Parathyroid adenoma (tissue), 2 donors: ENCODE results near the gene HIPK1.

Experiments
- H2AFZ ChIP-seq: fragments of 300-600 bp; sonication (generic); one replicate; pipeline ENCODE4 v1.7.0; 2017; ENCODE audit warnings: antibody characterized with exemption, mild to moderate bottlenecking
- H3K27ac ChIP-seq: fragments of 300-600 bp; sonication (generic); one replicate; pipeline ENCODE4 v1.7.0; 2017
- H3K27me3 ChIP-seq: fragments of 300-600 bp; sonication (generic); one replicate; pipeline ENCODE4 v1.7.0; 2017; ENCODE audit warnings: low read length; ENCODE audit not compliant: control insufficient read depth, insufficient read depth
- H3K36me3 ChIP-seq: fragments of 300-600 bp; sonication (generic); one replicate; pipeline ENCODE4 v1.7.0; 2017; ENCODE audit warnings: low read length; ENCODE audit not compliant: control insufficient read depth, insufficient read depth
- H3K4me1 ChIP-seq: fragments of 300-600 bp; sonication (generic); one replicate; pipeline ENCODE4 v1.7.0; 2017; ENCODE audit warnings: control low read depth
- H3K4me2 ChIP-seq: fragments of 300-600 bp; sonication (generic); one replicate; pipeline ENCODE4 v1.7.0; 2017; ENCODE audit warnings: low read length
- H3K4me3 ChIP-seq: fragments of 300-600 bp; sonication (generic); one replicate; pipeline ENCODE4 v1.7.0; 2017; ENCODE audit warnings: low read depth, low read length
- H3K79me2 ChIP-seq: fragments of 300-600 bp; sonication (generic); one replicate; pipeline ENCODE4 v1.7.0; 2017; ENCODE audit warnings: control low read depth
- H3K9ac ChIP-seq: fragments of 300-600 bp; sonication (generic); one replicate; pipeline ENCODE4 v1.7.0; 2017; ENCODE audit warnings: mild to moderate bottlenecking
- H3K9me3 ChIP-seq: fragments of 300-600 bp; sonication (generic); one replicate; pipeline ENCODE4 v1.7.0; 2017; ENCODE audit warnings: low read length; ENCODE audit not compliant: control insufficient read depth
- CTCF ChIP-seq: fragments of 300-600 bp; sonication (generic); IDR thresholded peaks from one replicate; pipeline ENCODE4 v1.7.0; 2017; ENCODE audit warnings: antibody characterized with exemption, mild to moderate bottlenecking
- donor health status: primary hyperparathyroidism.

HIPK1 gene

GRCh38 chr1:113887402-113888175 lies 41.5 kb upstream of the HIPK1 start, which contains the start of gene BCL2L15:
Gene BCL2L15, minus strand, starts transcription at chr1:113887581. Its CDS starts 206 bp downstream, at chr1:113887375.
- Histone ChIP-seq H3K36me3 (no peaks in the 10 kb centered on the region), H3K27ac (no peak within 1 kb of the TSS), H3K9me3 (no peaks in the 10 kb centered on the region), H3K79me2 (no peaks in the 10 kb centered on the region), H3K9ac (no peak within 1 kb of the TSS), H2AFZ (no peak within 1 kb of the TSS), H3K27me3 (no peaks in the 10 kb centered on the region), H3K4me3 (no peak within 1 kb of the TSS), H3K4me2 (no peak within 1 kb of the TSS), H3K4me1 (no peaks in the 10 kb centered on the region)
- TF ChIP-seq CTCF, result no peak

- Histone ChIP-seq H2AFZ (no peak overlapping the region), H3K4me3 (no peak overlapping the region), H3K79me2 (no peaks in the 10 kb centered on the region), H3K4me1 (no peaks in the 10 kb centered on the region), H3K9ac (no peak overlapping the region), H3K4me2 (no peak overlapping the region), H3K27me3 (no peaks in the 10 kb centered on the region), H3K27ac (no peak overlapping the region), H3K36me3 (no peaks in the 10 kb centered on the region), H3K9me3 (no peaks in the 10 kb centered on the region)
- TF ChIP-seq CTCF, result no peak
These were observed 38.3 kb upstream of the HIPK1 start for GRCh38 chr1:113890816-113891215.

GRCh38 chr1:113891631-113892220 lies 37.4 kb upstream of the HIPK1 start:
- Histone ChIP-seq H3K79me2 (no peaks in the 10 kb centered on the region), H3K4me3 (no peak overlapping the region), H3K36me3 (no peaks in the 10 kb centered on the region), H3K9ac (no peak overlapping the region), H3K4me2 (no peak overlapping the region), H3K4me1 (no peaks in the 10 kb centered on the region), H3K27ac (no peak overlapping the region), H3K27me3 (no peaks in the 10 kb centered on the region), H2AFZ (no peak overlapping the region), H3K9me3 (no peaks in the 10 kb centered on the region)
- no peak for TF ChIP-seq CTCF

GRCh38 chr1:113893267-113893666 lies 35.9 kb upstream of the HIPK1 start:
- no peaks in the 10 kb centered on the region for H3K36me3 ChIP-seq
- no peaks in the 10 kb centered on the region for H3K27me3 ChIP-seq
- no peak overlapping the region for H3K4me2 ChIP-seq
- H3K9ac ChIP-seq, result no peak overlapping the region
- H3K79me2 ChIP-seq, result no peaks in the 10 kb centered on the region
- H3K27ac ChIP-seq, result no peak overlapping the region
- H3K4me3 ChIP-seq, result no peak overlapping the region
- H3K4me1 ChIP-seq, result no peaks in the 10 kb centered on the region
- H3K9me3 ChIP-seq, result no peaks in the 10 kb centered on the region
- H2AFZ ChIP-seq, result no peak overlapping the region
- TF ChIP-seq CTCF, result no peak
